Naive thymus-derived CD4-positive, alpha-beta T cell (primary cell): ENCODE measurements around the gene ADRM1. TPM values are rescaled to one million over a fixed set of nuclear protein-coding genes. Genes with fewer than 3 reads are reported as not detected.

ENCODE experiments used
- ATAC-seq: fragments of 150-1000 bp; cut with Tn5 transposase; 2 replicates; pipeline ENCODE4 v1.10.0; 2021; ENCODE audit warnings: mild to moderate bottlenecking, moderate library complexity
- CTCF ChIA-PET: fragments of 350-600 bp; sonication (Branson Sonifier 250); formaldehyde crosslinking; loops from one replicate; lab custom pipeline; 2021; ENCODE audit warnings: antibody characterized with exemption; lab: Charles Lee
- POLR2A ChIA-PET: fragments of 350-600 bp; sonication (Branson Sonifier 250); formaldehyde crosslinking; loops from one replicate; lab custom pipeline; 2021; ENCODE audit warnings: antibody characterized with exemption, inconsistent platforms; lab: Charles Lee
- DNase-seq, 9 donors: peaks; one replicate each; pipeline versions ENCODE4 v3.0.0 to v3.0.0-alpha.2; 2020 to 2022; ENCODE audit warnings: mixed read lengths in 1 of 9
- H3K27ac ChIP-seq: one replicate; pipeline ENCODE4 v1.7.0; 2013; ENCODE audit warnings: mild to moderate bottlenecking, low read depth, low read length, moderate library complexity
- H3K27me3 ChIP-seq, 2 donors: one replicate each; pipeline ENCODE4 v1.7.0; 2013; ENCODE audit warnings: low read length in 2 of 2, mild to moderate bottlenecking in 2 of 2, moderate library complexity in 2 of 2; ENCODE audit not compliant: control insufficient read depth in 2 of 2, insufficient read depth in 2 of 2
- H3K36me3 ChIP-seq, 3 experiments: 1 replicate in 2 of 3; 2 replicates in 1 of 3; pipeline ENCODE4 v1.7.0; 2013; ENCODE audit warnings: low read length in 3 of 3, mild to moderate bottlenecking in 3 of 3, moderate library complexity in 1 of 3; ENCODE audit not compliant: insufficient read depth in 3 of 3, control insufficient read depth in 2 of 3
- H3K4me1 ChIP-seq, 2 donors: one replicate each; pipeline ENCODE4 v1.7.0; 2013; ENCODE audit warnings: low read length in 2 of 2, mild to moderate bottlenecking in 2 of 2, moderate library complexity in 1 of 2; ENCODE audit not compliant: control insufficient read depth in 2 of 2, insufficient read depth in 2 of 2
- H3K4me3 ChIP-seq: 2 replicates; pipeline ENCODE4 v1.7.0; 2013; ENCODE audit warnings: mild to moderate bottlenecking, low read length
- H3K9me3 ChIP-seq, 3 experiments: 1 replicate in 2 of 3; 2 replicates in 1 of 3; pipeline ENCODE4 v1.7.0; 2013; ENCODE audit warnings: low read length in 3 of 3; ENCODE audit not compliant: control insufficient read depth in 2 of 3
- H3K27ac Mint-ChIP-seq, 9 donors: one replicate each; pipeline ENCODE4 v1.8.0; 2020 to 2022; ENCODE audit warnings: mixed read lengths in 9 of 9, mild to moderate bottlenecking in 8 of 9, moderate library complexity in 5 of 9, inconsistent platforms in 2 of 9
- H3K27me3 Mint-ChIP-seq, 5 donors: one replicate each; pipeline ENCODE4 v1.8.0; 2021 to 2022; ENCODE audit warnings: mixed read lengths in 5 of 5, mild to moderate bottlenecking in 1 of 5
- H3K36me3 Mint-ChIP-seq, 5 donors: one replicate each; pipeline ENCODE4 v1.8.0; 2020 to 2022; ENCODE audit warnings: mixed read lengths in 5 of 5, mild to moderate bottlenecking in 3 of 5, inconsistent platforms in 1 of 5
- H3K4me1 Mint-ChIP-seq, 7 donors: one replicate each; pipeline ENCODE4 v1.8.0; 2020 to 2022; ENCODE audit warnings: mixed read lengths in 7 of 7, mild to moderate bottlenecking in 3 of 7, inconsistent platforms in 1 of 7
- H3K4me3 Mint-ChIP-seq, 10 donors: one replicate each; pipeline ENCODE4 v1.8.0; 2020 to 2022; ENCODE audit warnings: mild to moderate bottlenecking in 10 of 10, mixed read lengths in 10 of 10, moderate library complexity in 6 of 10, inconsistent platforms in 2 of 10
- H3K9me3 Mint-ChIP-seq, 11 donors: one replicate each; pipeline ENCODE4 v1.8.0; 2020 to 2022; ENCODE audit warnings: mixed read lengths in 11 of 11, mild to moderate bottlenecking in 4 of 11, inconsistent platforms in 1 of 11, moderate library complexity in 1 of 11
- intact Hi-C, 2 donors: fragments of 100-400 bp; cut with micrococcal nuclease; formaldehyde crosslinking; loops; one replicate each; pipeline ENCODE4 v1.15.1; 2023
- polyA plus RNA-seq, 2 donors: library from polyadenylated mRNA; unstranded; fragments of 300-500 nt; fragmentation: Illumina TruSeq; gene quantifications; one replicate each; pipeline ENCODE4 v1.2.3, GENCODE V29; 2021
- total RNA-seq, 6 experiments: library from RNA in 5 of 6; stranded (reverse) in 5 of 6; gene quantifications; 1 replicate in 5 of 6; 2 replicates in 1 of 6; pipeline ENCODE4 v1.2.3 and lab custom pipeline; 2021 to 2026

The ADRM1 gene
- total and polyA plus RNA-seq, 7 experiments from 2014 or later: 51.3 to 117 (median 56.1) TPM

DNA sequence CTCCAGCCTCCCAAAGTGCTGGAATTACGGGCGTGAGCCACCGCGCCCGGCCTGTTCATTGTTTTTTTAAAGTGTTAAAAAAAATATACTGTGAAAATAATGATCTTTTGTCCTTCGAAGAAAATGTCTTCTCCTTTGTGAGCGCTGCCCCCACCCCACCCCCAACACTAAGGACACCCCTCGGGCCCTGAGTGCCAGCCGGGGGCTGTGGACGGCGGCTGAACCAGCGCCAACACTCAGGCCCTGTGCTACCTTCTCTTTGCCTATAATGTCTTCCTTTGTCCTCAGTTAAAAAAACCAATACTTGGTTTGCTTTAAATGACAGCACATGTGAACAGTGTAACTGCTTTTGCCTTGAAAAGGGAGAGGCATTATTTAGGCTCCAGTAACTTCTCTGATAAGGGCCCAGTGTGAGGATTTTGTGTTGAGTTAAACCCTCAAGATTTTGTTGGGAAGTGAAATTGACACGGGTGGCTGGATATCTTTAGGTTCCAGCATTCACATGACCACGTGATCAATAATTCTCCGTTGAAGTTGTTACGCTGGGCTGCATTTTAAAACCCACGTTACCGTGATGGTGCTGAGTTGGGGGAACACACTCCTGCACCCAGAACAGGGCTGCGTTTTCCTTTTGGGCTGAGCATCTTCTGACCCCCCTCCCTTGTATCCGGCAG, 9.5 kb upstream of the ADRM1 start:
- peaks cover 0 to 71% (median 9%) of the 10 kb centered on the region in 3 experiments for H3K36me3 ChIP-seq
- no peaks in the 10 kb centered on the region for H3K27me3 ChIP-seq
- ATAC-seq (no peak), DNase-seq (no peak)
- H3K4me1 ChIP-seq: peaks cover 0 to 8% of the 10 kb centered on the region in 2 donors
- no peak overlapping the region for H3K4me3 ChIP-seq
- H3K27ac ChIP-seq: no peak overlapping the region
- Mint-ChIP-seq H3K4me3 (no peak overlapping the region), H3K9me3 (no peaks in the 10 kb centered on the region), H3K36me3 (peaks cover 0 to 24% (median 11%) of the 10 kb centered on the region in 5 donors), H3K4me1 (peaks cover 0 to 4% (median 0%) of the 10 kb centered on the region in 7 donors), H3K27ac (peak overlapping the region in 1 of 9 donors; percentile 8), H3K27me3 (no peaks in the 10 kb centered on the region)
- ChIA-PET POLR2A (no interaction called here), CTCF (no interaction called here)
- intact Hi-C loops: no loop called here
- H3K9me3 ChIP-seq: no peaks in the 10 kb centered on the region

DNA sequence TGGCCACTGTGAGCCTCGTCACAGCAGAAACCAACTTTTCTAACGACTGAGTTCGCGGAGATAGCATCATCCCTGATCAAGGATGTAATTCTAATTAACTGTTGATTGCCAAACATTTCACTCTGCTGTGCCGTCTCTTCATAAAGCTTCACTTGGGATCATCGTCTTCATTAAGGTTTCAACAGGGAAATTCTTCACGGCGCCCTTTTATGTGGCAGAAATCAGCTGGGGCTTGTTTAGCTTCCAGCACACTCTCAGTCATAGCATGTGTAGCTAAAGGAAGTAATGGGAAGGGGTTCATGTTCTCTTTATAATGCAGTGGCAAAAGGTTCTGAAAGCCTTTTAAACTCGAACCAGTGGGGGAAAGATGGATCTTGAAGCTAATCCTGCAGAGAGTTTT, 8.9 kb upstream of the ADRM1 start:
- Histone ChIP-seq H3K9me3 (no peaks in the 10 kb centered on the region), H3K36me3 (peaks cover 0 to 66% (median 9%) of the 10 kb centered on the region in 3 experiments), H3K27me3 (no peaks in the 10 kb centered on the region), H3K27ac (no peak overlapping the region), H3K4me1 (peaks cover 0 to 8% of the 10 kb centered on the region in 2 donors), H3K4me3 (no peak overlapping the region)
- H3K27ac Mint-ChIP-seq: peak overlapping the region in 1 of 9 donors; percentile 73
- no peak overlapping the region for H3K4me3 Mint-ChIP-seq
- CTCF ChIA-PET: no interaction called here
- no peaks in the 10 kb centered on the region for H3K9me3 Mint-ChIP-seq
- intact Hi-C loops: no loop called here
- no peak for DNase-seq
- no peak for ATAC-seq
- peaks cover 0 to 4% (median 0%) of the 10 kb centered on the region in 7 donors for H3K4me1 Mint-ChIP-seq
- peaks cover 0 to 24% (median 7%) of the 10 kb centered on the region in 5 donors for H3K36me3 Mint-ChIP-seq
- POLR2A ChIA-PET: no interaction called here
- no peaks in the 10 kb centered on the region for H3K27me3 Mint-ChIP-seq

DNA sequence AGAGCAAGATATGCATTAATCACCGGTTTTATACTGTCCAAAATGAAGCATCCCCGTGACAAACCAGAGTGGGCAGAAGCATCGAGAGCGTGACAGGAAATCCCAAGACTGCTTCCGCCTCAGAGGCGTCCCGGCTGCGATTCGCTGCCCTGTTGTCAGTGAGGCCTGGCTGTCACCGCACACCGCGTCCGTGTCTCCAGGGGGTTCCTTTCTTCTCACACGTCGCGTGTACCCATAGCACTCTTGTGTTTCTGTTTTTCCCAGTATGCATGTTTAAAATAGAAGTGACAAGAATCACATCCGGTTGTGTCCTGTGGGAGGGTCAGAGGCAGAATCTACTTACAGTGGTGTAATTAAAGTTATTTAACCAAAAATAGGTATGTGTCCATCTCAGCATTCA, 8.3 kb upstream of the ADRM1 start:
- Mint-ChIP-seq H3K27me3 (no peaks in the 10 kb centered on the region), H3K9me3 (no peaks in the 10 kb centered on the region), H3K4me3 (no peak overlapping the region), H3K27ac (no peak overlapping the region), H3K36me3 (peaks cover 0 to 24% (median 7%) of the 10 kb centered on the region in 5 donors), H3K4me1 (peaks cover 0 to 4% (median 0%) of the 10 kb centered on the region in 7 donors)
- Histone ChIP-seq H3K36me3 (peaks cover 0 to 60% (median 9%) of the 10 kb centered on the region in 3 experiments), H3K27ac (no peak overlapping the region), H3K4me1 (peaks cover 0 to 8% of the 10 kb centered on the region in 2 donors), H3K27me3 (no peaks in the 10 kb centered on the region), H3K9me3 (no peaks in the 10 kb centered on the region), H3K4me3 (no peak overlapping the region)
- CTCF ChIA-PET: no interaction called here
- ATAC-seq (no peak), DNase-seq (no peak)
- POLR2A ChIA-PET: no interaction called here
- intact Hi-C loops: no loop called here

DNA sequence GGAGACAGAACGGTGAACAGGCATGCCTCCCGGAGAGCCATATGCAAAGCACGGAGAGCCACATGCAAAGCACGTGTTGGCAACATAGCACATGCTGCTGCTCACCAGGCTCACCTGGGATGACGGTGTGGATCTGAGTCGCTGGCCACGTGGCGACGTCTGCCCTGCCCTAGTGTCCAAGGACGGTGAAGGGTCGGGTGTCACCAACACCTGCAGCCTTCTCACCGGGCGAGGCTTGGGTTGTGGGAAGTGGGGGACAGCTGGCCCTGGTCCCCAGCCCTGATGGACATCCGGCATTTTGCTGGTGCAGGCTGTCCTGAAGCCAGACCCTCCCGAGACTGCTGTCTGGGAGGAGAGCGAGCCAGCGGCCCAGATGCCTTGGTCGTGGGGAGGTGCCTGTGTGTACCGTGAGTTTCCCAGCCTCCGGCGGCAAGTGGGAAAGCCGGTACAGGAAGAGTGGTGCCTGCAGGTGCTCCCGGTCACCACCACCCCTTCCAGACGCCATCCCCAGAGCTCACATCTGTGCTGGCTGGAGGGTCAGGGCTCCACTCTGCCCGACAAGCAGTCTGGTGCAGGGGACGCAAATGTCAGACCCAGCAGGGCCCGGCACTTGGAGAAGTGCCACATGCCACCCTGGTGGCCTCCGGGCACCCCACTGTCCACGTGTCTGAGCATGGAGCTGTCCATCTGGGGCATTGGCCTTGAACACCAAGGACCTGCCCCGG, 5.9 kb upstream of the ADRM1 start:
- H3K36me3 ChIP-seq: peaks cover 0 to 41% (median 8%) of the 10 kb centered on the region in 3 experiments
- CTCF ChIA-PET: interaction anchor here (0.6 kb wide), 1 partner anchor 202 kb away, joined by 3 read pairs; no protein-coding TSS in a partner anchor
- H3K4me3 ChIP-seq: no peak overlapping the region
- no peaks in the 10 kb centered on the region for H3K27me3 ChIP-seq
- POLR2A ChIA-PET: no interaction called here
- DNase-seq: no peak
- H3K27ac ChIP-seq: no peak overlapping the region
- Mint-ChIP-seq H3K9me3 (no peaks in the 10 kb centered on the region), H3K36me3 (peaks cover 0 to 21% (median 5%) of the 10 kb centered on the region in 5 donors), H3K27me3 (no peaks in the 10 kb centered on the region), H3K4me3 (no peak overlapping the region), H3K27ac (no peak overlapping the region), H3K4me1 (peaks cover 0 to 9% (median 6%) of the 10 kb centered on the region in 7 donors)
- intact Hi-C loops: no loop called here
- ATAC-seq: no peak
- H3K9me3 ChIP-seq: no peaks in the 10 kb centered on the region
- peaks cover 0 to 7% of the 10 kb centered on the region in 2 donors for H3K4me1 ChIP-seq

DNA sequence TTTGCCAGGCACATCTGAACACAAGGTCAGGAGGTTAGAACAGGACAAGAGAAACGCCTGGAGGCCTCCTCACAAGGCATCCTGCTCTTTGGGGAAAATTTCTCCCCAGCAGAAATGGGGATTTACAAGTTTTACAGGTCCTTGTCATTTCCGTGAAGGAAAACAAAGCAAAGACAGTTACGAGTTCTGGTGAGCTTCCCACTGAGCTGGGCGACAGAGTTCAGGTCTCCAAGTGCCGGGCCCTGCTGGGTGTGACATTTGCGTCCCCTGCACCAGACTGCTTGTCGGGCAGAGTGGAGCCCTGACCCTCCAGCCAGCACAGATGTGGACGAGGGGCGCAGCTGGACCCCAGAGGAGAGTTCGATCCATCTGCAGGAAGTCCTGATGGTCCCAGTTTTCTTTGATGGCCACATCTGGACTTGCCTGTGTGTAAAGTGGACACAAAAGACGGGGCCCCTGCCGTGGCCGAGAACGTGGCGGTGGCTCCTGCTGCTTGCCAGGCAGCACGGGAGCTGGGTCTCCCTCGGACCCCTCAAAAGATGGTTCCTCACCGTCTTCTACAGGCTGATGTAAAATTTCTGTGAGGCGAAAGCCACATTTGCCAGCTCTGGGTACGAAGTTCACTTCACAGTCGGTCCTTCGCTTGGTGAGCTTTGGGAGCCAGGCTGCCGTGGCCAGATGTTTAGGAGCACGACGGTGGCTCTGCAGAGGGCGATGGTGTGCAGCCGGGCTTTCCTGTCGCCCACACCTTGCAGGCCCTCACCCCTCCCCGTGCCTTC, 5.2 kb upstream of the ADRM1 start:
- no peak for DNase-seq
- Mint-ChIP-seq H3K4me3 (no peak overlapping the region), H3K9me3 (no peaks in the 10 kb centered on the region), H3K27me3 (no peaks in the 10 kb centered on the region), H3K36me3 (peaks cover 0 to 17% (median 5%) of the 10 kb centered on the region in 5 donors), H3K27ac (no peak overlapping the region), H3K4me1 (peaks cover 0 to 9% (median 8%) of the 10 kb centered on the region in 7 donors)
- intact Hi-C loops: no loop called here
- H3K9me3 ChIP-seq: no peaks in the 10 kb centered on the region
- ChIA-PET POLR2A (no interaction called here), CTCF (interaction anchor here (0.6 kb wide), 1 partner anchor 202 kb away, joined by 3 read pairs; no protein-coding TSS in a partner anchor)
- peaks cover 0 to under 1% of the 10 kb centered on the region in 2 donors for H3K4me1 ChIP-seq
- no peaks in the 10 kb centered on the region for H3K27me3 ChIP-seq
- no peak overlapping the region for H3K27ac ChIP-seq
- no peak for ATAC-seq
- peaks cover 0 to 37% (median 4%) of the 10 kb centered on the region in 3 experiments for H3K36me3 ChIP-seq
- no peak overlapping the region for H3K4me3 ChIP-seq

DNA sequence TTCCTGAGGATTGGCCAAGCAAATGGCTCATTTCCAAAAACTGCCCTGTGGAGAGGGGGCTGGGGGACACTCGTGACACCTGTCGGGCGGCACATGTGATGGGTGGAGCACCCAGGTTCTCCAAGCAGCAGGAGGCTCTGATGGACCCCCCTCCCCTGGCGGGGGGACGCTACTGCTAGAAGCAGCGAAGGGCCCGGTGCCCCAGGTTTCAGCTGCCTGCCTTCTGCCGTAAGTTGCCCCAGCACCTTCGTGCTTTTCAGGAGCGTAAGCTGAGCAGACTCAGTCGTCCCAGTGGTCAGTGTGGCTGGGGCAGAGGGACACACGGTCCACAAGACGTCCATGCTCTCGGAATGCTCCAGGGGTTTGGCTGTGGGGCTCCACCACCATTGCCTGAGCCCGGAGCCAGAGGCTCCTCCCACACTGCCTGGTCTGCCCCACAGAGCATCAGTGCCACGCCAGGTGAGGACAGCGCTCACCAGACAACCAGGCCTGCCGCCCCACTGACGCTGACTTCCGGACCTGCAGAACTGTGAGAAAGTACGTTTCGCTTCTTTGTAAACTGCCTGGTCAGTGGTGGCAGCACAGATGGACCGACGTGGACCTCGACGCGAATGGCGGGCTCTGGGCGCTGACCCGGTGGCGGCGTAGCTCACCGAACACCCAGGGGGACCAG, 4.1 kb upstream of the ADRM1 start:
- Mint-ChIP-seq H3K9me3 (no peaks in the 10 kb centered on the region), H3K27me3 (no peaks in the 10 kb centered on the region), H3K27ac (no peak overlapping the region), H3K4me3 (no peak overlapping the region), H3K36me3 (peaks cover 0 to 14% (median 5%) of the 10 kb centered on the region in 5 donors), H3K4me1 (peaks cover 0 to 13% (median 8%) of the 10 kb centered on the region in 7 donors)
- H3K9me3 ChIP-seq: no peaks in the 10 kb centered on the region
- H3K27ac ChIP-seq: no peak overlapping the region
- no peak for DNase-seq
- peaks cover 0 to under 1% of the 10 kb centered on the region in 2 donors for H3K4me1 ChIP-seq
- intact Hi-C loops: no loop called here
- H3K27me3 ChIP-seq: no peaks in the 10 kb centered on the region
- no peak overlapping the region for H3K4me3 ChIP-seq
- ChIA-PET POLR2A (interaction anchor here (1.6 kb wide), 1 partner anchor 84 kb away, joined by 4 read pairs; no protein-coding TSS in a partner anchor), CTCF (no interaction called here)
- peaks cover 0 to 29% (median 4%) of the 10 kb centered on the region in 3 experiments for H3K36me3 ChIP-seq
- no peak for ATAC-seq
